ENCODE results near the gene ATP11C.

ATP11C gene

DNA sequence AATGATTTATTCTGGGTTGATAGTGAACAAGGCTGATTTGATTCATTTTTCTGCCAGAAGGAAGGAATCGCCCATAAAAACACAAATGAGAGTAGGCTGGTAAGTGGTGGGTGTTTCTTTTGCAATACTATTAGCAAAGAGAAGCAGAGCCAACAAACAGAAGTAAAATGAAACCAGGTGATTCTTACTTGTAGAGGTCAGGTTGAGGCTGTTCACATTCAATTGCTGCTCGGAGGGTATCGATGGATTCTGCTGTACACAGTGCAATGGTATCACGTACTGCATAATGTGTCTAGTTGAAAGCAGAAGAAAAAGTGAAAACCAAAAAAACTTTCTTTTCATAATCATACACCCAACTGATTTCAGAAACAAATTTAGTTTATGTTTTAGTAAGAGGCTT is 130.8 kb downstream of the ATP11C start:
- DNase-seq = no peak

GRCh38 chrX:139801397-139801813 is 131.4 kb downstream of the ATP11C start:
- no peak for DNase-seq

DNA sequence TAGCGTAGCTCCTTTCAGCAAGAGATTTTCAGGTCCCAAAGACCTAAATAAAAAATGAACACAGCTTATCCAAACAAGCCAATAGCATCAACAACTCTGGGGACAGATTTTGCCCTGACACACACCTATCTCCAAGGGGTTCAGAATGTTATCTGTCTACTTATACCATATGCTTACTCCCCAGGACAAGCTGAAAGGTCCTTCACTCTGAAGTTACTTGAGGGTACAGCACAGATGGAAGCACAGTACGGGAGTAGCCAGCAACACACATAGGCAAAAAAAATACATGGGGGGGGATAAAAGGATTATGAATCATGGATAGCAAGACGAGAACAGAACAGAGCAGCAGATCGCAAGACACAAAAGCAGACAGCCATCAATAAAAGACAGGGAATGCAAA is 134.2 kb downstream of the ATP11C start:
- DNase-seq = no peak

GRCh38 chrX:139795196-139795595 is 137.7 kb downstream of the ATP11C start:
- no peak for DNase-seq

DNA sequence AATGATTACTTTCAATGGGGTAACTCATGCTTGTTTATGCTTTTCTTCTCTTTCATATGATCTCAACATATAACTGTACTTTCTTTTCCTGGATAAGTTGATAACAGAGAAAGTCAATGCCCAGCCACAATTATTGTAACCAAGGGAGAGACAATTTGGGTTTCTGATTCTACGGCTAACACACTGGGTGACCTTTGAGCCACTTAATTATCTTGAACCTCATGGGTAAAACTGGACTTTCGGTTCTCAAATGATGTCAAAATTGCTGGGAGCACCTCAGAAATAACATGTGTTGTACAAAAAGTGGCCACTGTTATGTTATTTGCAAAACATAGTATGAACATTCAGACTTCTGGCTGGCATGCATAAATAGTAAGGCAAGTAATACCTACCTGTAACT is 145.3 kb downstream of the ATP11C start:
- no peak for DNase-seq

GRCh38 chrX:139784807-139785206 is 148.0 kb downstream of the ATP11C start:
- DNase-seq = no peak

- DNase-seq = no peak
These were observed 148.9 kb downstream of the ATP11C start for GRCh38 chrX:139783959-139784358.

GRCh38 chrX:139783030-139783429 is 149.8 kb downstream of the ATP11C start:
- no peak for DNase-seq

DNA sequence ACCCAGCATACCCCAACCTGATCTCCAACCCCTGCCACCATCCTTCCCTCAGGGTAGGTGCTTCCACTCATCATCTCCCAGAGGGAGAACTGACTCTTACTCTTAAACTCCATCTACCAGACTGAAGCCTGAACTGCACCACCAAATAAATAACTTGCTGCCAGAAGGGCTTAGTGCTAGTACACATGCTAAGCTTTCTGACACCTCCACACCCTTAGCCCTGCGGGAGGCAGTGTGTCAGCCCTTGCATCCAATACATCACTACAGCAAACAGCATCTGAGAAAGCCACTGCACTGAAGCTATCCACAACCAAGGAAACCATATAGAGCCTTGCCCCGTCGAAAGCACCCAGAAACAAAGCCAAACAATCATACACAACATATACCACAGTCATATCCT is 156.3 kb downstream of the ATP11C start:
- DNase-seq = no peak

DNA sequence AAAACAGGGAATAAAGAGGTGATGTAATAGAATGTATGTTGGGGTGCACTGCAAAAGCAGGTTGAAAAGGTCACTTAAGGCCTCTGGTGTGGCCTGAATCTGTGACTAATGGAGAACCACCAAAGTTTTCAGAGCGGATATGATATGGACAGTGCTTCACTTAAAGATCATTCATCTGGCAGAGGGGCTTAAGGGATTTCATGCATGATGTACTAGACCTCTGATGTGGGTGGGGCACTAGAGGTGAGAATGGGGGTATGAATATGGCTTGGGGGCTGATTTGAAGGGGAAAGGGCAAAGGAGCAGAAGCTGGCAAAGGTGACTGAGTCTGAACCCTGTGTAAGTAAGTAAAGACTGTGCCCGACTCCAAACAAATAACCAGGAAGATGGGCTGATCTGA is 162.5 kb downstream of the ATP11C start:
- DNase-seq = no peak

- peak; percentile 7 for DNase-seq
These were observed 166.3 kb downstream of the ATP11C start for GRCh38 chrX:139766545-139766983.

DNA sequence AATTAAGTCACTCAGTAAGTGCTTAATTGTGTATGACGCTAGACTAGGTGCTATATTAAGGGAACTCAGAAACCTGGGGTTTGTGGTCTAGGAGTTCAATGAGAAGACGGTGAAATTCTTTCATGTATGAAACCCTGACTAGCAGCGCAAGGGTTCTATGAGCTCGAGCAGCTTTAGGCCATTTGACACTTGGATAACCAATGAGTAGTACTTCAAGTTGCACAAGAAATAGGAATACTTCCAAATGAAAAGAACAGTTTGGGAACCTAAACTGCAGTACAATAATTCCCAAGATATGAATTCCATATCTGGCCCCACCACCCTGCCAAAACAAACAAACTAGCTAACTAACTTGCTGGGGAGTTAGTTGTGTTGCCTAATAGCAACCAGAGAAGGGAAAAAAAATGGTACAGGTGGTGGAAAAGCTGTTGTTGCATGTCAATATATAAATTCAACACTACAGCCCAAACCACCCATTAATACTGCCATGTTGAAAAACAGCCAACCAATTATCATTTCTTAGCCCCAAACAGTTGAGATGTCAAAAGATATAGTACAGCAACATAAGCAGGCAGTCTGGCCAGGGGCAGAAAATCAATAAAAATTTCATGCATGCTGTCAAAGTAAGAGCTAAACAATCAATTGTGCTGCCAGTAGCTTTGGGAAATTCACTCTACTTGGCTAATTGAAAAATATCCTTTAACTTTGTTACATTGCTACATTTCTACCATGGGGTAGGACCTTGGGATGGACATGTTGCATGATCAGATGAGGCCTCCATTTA is 170.3 kb downstream of the ATP11C start:
- no peak for DNase-seq

DNA sequence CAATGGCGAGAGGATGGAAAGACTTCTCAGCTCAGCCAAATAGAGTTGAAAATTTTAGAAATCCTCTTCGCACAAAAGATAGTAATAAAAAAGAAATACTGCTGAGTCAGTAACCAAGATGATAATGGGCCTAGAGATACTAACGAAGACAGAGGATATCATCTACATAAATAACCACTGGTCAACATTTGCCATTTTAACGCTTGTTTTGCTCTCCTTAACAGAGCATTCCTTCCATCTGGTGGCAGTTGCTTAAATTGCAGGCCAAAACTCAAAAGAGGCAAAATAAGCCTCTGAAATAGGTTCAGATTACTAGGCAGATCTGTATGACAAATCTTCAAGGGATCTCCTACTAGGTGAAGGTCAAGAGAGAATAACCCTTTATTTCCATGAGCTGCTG is 173.2 kb downstream of the ATP11C start:
- no peak for DNase-seq

- no peak for DNase-seq
These were observed 174.0 kb downstream of the ATP11C start for GRCh38 chrX:139758809-139759208.

DNA sequence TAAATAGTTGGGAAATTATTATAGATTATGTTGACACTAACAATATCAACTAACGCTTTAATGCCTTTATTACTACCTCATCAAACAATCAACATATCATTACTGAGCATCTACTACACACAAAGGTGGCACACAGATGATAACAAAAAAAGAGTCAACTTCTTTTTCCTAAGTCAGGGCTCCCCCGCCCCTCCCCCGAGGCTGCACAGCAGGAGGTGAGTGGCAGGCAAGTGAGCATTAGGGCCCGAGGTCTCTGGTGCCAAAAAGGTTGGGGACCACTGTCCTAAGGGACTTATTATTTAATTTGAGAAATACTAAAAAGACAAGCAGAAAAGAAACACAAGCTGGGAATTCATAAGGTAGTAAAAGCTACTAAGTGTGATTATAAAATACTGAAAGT is 174.6 kb downstream of the ATP11C start:
- no peak for DNase-seq

DNA sequence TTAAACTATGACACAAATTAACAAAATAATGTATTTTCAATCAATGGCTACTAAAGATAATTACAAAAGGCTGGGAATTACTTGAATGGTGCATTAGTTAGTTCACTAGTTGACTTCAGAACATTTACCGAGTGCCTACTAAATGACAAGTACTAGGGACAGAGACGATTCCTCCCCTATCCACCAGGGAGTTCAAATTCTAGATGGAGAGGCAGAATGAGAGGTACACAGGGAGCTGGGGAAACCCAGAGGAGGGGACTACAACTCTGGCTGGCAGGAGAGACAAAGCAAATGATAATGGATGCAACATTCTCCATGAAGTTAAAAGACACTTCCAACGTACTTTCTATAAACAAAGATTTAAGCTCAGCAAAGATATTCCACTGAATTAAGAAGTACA is 181.8 kb downstream of the ATP11C start:
- no peak for DNase-seq

GRCh38 chrX:139750390-139750789 is 182.5 kb downstream of the ATP11C start:
- no peak for DNase-seq

DNA sequence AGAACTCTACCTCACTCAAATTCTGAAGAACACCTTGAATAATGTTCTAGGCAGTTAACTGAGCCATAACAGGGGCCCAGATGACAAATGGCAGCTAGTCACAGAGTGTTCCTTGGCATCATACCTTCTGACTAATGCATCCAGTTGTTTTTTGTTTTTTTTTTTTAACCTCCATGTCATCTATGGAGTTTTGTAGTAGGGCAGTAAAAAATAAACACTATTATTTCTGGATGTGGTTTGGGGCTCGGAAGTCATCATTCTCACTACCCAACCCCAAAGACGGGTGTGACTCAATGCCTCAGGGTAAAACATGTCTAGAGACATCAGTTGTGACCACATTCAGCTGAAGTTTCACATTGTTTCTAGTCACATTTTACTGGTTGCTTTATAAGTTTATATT is 193.7 kb downstream of the ATP11C start:
- DNase-seq = no peak

DNA sequence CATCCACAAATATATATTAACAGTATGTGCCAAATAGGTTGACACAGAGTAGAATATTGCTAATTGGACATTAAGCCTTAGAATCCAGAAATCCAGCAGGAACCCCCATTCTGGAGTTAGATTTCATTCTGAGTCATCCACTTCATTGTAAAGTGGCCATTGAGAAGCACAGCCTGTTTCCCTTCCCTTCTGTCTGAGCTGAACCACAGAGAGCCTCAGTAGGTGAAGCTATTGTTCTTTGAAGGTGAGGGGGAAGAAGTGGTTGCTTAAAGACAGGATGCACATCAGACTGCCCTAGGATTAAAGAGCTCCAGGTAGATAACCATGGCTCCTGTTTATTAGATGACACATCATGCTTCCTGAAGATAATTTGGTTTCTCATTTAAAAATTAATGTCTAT is 194.3 kb downstream of the ATP11C start:
- DNase-seq = no peak

GRCh38 chrX:139736151-139736550 is 196.7 kb downstream of the ATP11C start:
- DNase-seq = no peak

- DNase-seq = no peak
These were observed 197.9 kb downstream of the ATP11C start for GRCh38 chrX:139734996-139735395.

DNA sequence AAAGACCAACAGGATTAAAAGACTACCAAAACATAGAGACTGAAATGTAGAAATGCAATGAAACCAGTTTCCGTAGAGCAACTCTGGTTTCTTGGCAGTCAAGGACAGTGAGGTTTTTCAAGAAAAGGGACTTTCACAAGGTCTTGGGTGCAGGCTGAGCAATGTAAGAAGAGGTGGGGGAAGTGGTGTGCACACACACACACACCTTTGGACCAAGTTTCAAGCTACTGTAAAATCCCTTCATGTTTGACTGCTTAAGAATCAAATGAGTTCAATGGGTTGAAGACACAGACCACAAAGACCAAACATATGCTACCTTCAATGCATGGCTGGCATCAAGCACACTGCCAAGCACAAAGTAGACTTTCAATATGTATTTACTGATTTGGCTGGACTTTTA is 207.1 kb downstream of the ATP11C start:
- no peak for DNase-seq

DNA sequence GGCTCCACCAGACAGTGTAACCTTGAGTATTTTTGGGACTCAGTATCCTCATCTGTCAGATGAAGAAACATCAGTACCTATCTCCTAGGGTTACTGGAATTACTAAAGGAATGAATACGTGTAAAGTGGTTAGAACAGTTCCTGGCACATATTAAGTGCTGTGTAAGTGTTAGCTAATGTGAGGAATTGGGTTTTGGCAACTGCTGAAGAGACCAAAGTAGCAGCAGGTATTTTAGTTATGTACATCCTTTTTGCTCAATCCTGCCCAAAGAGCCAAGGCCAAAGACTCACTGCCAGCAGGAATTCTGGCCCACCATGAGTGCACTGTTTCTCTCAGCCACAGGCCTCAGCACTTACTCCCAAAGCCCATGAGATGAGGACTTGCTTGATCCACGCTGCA is 208.2 kb downstream of the ATP11C start:
- no peak for DNase-seq

GRCh38 chrX:139720979-139721378 is 211.9 kb downstream of the ATP11C start:
- no peak for DNase-seq

DNA sequence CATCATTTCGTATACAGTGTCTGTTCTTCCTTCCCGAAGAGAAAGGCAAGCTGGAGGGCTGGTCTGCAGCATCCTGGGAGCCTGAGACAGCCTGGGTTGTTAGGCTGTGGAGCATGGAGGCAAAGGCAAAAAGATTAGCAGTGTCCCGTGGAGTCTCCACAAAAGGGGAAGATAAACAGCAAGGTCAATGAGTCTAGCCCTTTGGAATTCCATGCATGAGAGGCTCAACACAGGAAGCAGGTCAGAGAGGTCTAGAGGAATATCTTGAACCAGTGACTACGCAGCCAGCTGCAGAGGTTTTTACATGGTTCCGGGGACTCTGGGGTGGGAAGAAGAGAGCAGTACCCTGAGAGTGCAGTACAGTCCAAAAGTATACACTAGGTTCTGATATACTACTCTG is 212.7 kb downstream of the ATP11C start:
- no peak for DNase-seq
